ENCODE data around the gene NEDD9.

Gene NEDD9

DNA sequence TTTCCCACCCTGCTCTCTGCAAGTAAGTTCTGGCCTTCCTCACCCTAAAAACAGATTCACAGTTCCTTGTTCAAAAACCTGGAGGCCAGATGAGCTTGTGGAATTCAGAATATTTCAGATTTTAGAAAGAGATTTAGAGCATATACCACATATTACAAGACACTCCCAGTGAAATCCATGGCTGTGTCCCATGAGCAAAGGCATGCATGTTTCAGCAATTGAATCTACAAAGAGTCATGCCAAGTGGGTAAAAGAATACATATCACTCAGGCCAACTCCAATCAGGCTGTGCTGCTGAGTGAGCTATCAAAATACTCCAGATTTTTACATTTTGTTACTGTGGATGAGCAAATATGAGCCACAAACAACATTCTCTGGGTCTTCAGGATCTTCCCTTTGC is 10.2 kb upstream of the NEDD9 start:
- no peak overlapping the region for H3K27ac ChIP-seq

DNA sequence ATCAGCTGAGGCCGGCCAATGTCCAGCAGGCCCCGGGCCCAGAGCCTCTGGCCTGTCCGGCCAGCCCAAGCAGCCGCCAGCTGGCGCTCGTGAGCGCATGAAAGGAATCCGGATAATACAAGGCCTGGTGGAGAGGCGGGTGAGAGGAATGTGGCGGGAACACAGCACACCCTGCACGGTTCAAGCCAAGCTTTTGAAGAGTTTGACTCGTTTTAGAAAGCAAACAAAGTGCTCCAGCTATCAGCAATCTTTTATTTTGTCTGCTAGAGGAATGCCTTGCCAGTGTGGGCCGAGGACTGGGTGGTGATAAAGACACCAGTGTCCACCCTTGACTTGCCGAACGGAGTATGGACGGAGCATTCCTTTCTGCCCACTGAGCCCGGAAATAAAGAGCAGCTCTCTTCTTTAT is 9.3 kb upstream of the NEDD9 start:
- peaks cover 37% of the 10 kb centered on the region for H3K36me3 ChIP-seq
- TF ChIP-seq, protein P1, sequence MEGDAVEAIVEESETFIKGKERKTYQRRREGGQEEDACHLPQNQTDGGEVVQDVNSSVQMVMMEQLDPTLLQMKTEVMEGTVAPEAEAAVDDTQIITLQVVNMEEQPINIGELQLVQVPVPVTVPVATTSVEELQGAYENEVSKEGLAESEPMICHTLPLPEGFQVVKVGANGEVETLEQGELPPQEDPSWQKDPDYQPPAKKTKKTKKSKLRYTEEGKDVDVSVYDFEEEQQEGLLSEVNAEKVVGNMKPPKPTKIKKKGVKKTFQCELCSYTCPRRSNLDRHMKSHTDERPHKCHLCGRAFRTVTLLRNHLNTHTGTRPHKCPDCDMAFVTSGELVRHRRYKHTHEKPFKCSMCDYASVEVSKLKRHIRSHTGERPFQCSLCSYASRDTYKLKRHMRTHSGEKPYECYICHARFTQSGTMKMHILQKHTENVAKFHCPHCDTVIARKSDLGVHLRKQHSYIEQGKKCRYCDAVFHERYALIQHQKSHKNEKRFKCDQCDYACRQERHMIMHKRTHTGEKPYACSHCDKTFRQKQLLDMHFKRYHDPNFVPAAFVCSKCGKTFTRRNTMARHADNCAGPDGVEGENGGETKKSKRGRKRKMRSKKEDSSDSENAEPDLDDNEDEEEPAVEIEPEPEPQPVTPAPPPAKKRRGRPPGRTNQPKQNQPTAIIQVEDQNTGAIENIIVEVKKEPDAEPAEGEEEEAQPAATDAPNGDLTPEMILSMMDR (IDR thresholded peaks at IDR 0.05), result no peak
- H3K27me3 ChIP-seq, result no peaks in the 10 kb centered on the region
- H3K4me3 ChIP-seq (ENCODE audit: low read depth in 1 of 2, low read length in 1 of 2), result no peak overlapping the region
- no peaks in the 10 kb centered on the region for H3K4me1 ChIP-seq (ENCODE audit: control insufficient read depth in 1 of 2, insufficient read depth in 1 of 2, low read depth in 1 of 2, low read length in 1 of 2)
- H3K27ac ChIP-seq, result no peak overlapping the region
- H3K9me3 ChIP-seq, result no peaks in the 10 kb centered on the region

More for the DNA sequence above, 10.2 kb upstream of the NEDD9 start:
- TF ChIP-seq, protein P1 (IDR thresholded peaks at IDR 0.05), result no peak
- Histone ChIP-seq H3K4me1 (ENCODE audit: control insufficient read depth in 1 of 2, insufficient read depth in 1 of 2, low read depth in 1 of 2, low read length in 1 of 2) (no peaks in the 10 kb centered on the region), H3K9me3 (no peaks in the 10 kb centered on the region), H3K4me3 (ENCODE audit: low read depth in 1 of 2, low read length in 1 of 2) (no peak overlapping the region), H3K36me3 (peaks cover 37% of the 10 kb centered on the region), H3K27me3 (no peaks in the 10 kb centered on the region)

GRCh38 chr6:11241154-11241792 is 8.8 kb upstream of the NEDD9 start:
- H3K4me1 ChIP-seq (ENCODE audit: control insufficient read depth in 1 of 2, insufficient read depth in 1 of 2, low read depth in 1 of 2, low read length in 1 of 2), result no peaks in the 10 kb centered on the region
- H3K36me3 ChIP-seq, result peaks cover 32% of the 10 kb centered on the region
- peak overlapping the region; percentile 15 for H3K27ac ChIP-seq
- H3K27me3 ChIP-seq, result no peaks in the 10 kb centered on the region
- TF ChIP-seq, protein P1 (IDR thresholded peaks at IDR 0.05), result no peak
- no peaks in the 10 kb centered on the region for H3K9me3 ChIP-seq
- no peak overlapping the region for H3K4me3 ChIP-seq (ENCODE audit: low read depth in 1 of 2, low read length in 1 of 2)

GRCh38 chr6:11237956-11238355 is 5.5 kb upstream of the NEDD9 start:
- TF ChIP-seq, protein P1 (IDR thresholded peaks at IDR 0.05), result no peak
- Histone ChIP-seq H3K9me3 (no peaks in the 10 kb centered on the region), H3K27me3 (no peaks in the 10 kb centered on the region), H3K36me3 (peaks cover 24% of the 10 kb centered on the region), H3K27ac (no peak overlapping the region), H3K4me3 (ENCODE audit: low read depth in 1 of 2, low read length in 1 of 2) (no peak overlapping the region), H3K4me1 (ENCODE audit: control insufficient read depth in 1 of 2, insufficient read depth in 1 of 2, low read depth in 1 of 2, low read length in 1 of 2) (peaks cover 12 to 13% of the 10 kb centered on the region in 2 experiments)

- Histone ChIP-seq H3K27me3 (no peaks in the 10 kb centered on the region), H3K9me3 (no peaks in the 10 kb centered on the region), H3K4me3 (ENCODE audit: low read depth in 1 of 2, low read length in 1 of 2) (no peak overlapping the region), H3K4me1 (ENCODE audit: control insufficient read depth in 1 of 2, insufficient read depth in 1 of 2, low read depth in 1 of 2, low read length in 1 of 2) (peaks cover 14 to 15% of the 10 kb centered on the region in 2 experiments), H3K27ac (no peak overlapping the region), H3K36me3 (peaks cover 19% of the 10 kb centered on the region)
- TF ChIP-seq, protein P1 (IDR thresholded peaks at IDR 0.05), result no peak
Measured at GRCh38 chr6:11237428-11237827, 5.0 kb upstream of the NEDD9 start.
